HepG2 (cell line): ENCODE measurements around the gene DDAH2. TPM values are rescaled to one million over a fixed set of nuclear protein-coding genes. Genes with fewer than 3 reads are reported as not detected.

Experiments used
- CCAR2 ChIP-seq: fragments of 200-400 bp; formaldehyde crosslinking; optimal IDR thresholded peaks from 2 replicates; pipeline ENCODE3; 2018; ENCODE audit warnings: low read depth, mild to moderate bottlenecking, low read length, moderate library complexity
- CHCHD3 ChIP-seq: sonication (generic); formaldehyde crosslinking; IDR thresholded peaks from 2 replicates; pipeline ENCODE4 v1.8.0; 2022; ENCODE audit warnings: mild to moderate bottlenecking, missing genetic modification reagents, moderate library complexity
- ERF ChIP-seq: IDR thresholded peaks from 2 replicates; pipeline ENCODE4 v1.6.1; 2018; ENCODE audit warnings: missing biosample characterization, missing genetic modification reagents
- HOXD1 ChIP-seq: sonication (generic); formaldehyde crosslinking; IDR thresholded peaks from 2 replicates; pipeline ENCODE4 v1.5.0; 2020; ENCODE audit warnings: missing genetic modification reagents
- KMT2B ChIP-seq: IDR thresholded peaks from 2 replicates; pipeline ENCODE4 v1.6.1; 2016; ENCODE audit warnings: missing genetic modification reagents, missing compliant biosample characterization
- NFATC3 ChIP-seq: sonication (generic); formaldehyde crosslinking; IDR thresholded peaks from 2 replicates; pipeline ENCODE4 v1.5.1; 2020; ENCODE audit warnings: mild to moderate bottlenecking, missing genetic modification reagents
- SIX1 ChIP-seq: sonication (generic); formaldehyde crosslinking; IDR thresholded peaks from 2 replicates; pipeline ENCODE4 v1.4.0; 2020; ENCODE audit warnings: missing genetic modification reagents, borderline replicate concordance
- ZBTB20 ChIP-seq: sonication (generic); formaldehyde crosslinking; IDR thresholded peaks from 2 replicates; pipeline ENCODE4 v1.8.1; 2023; ENCODE audit warnings: missing genetic modification reagents, low read depth, mild to moderate bottlenecking, borderline replicate concordance
- ZNF143 ChIP-seq: sonication (generic); formaldehyde crosslinking; IDR thresholded peaks from 2 replicates; pipeline ENCODE4 v1.4.0; 2020; ENCODE audit warnings: missing genetic modification reagents
- ZNF292 ChIP-seq: sonication (generic); formaldehyde crosslinking; IDR thresholded peaks from 2 replicates; pipeline ENCODE4 v1.8.1; 2022; ENCODE audit warnings: mild to moderate bottlenecking, low read depth, missing genetic modification reagents, borderline replicate concordance
- ZNF33A ChIP-seq: sonication (generic); formaldehyde crosslinking; IDR thresholded peaks from 2 replicates; pipeline ENCODE4 v1.5.1; 2020; ENCODE audit warnings: missing genetic modification reagents, mild to moderate bottlenecking, moderate library complexity, borderline replicate concordance
- ZNF382 ChIP-seq: sonication (generic); formaldehyde crosslinking; IDR thresholded peaks from 2 replicates; pipeline ENCODE4 v1.5.0; 2020; ENCODE audit warnings: missing genetic modification reagents, mild to moderate bottlenecking, borderline replicate concordance
- ZNF460 ChIP-seq: sonication (generic); formaldehyde crosslinking; IDR thresholded peaks from 2 replicates; pipeline ENCODE4 v1.5.1; 2020; ENCODE audit warnings: missing genetic modification reagents, mild to moderate bottlenecking, borderline replicate concordance
- ZNF484 ChIP-seq: sonication (generic); formaldehyde crosslinking; IDR thresholded peaks from 2 replicates; pipeline ENCODE4 v1.5.1; 2020; ENCODE audit warnings: mild to moderate bottlenecking, low read depth, missing genetic modification reagents, borderline replicate concordance
- ZNF7 ChIP-seq: IDR thresholded peaks from 2 replicates; pipeline ENCODE4 v1.6.1; 2016; ENCODE audit warnings: missing biosample characterization, missing genetic modification reagents
- ZNF747 ChIP-seq: sonication (generic); formaldehyde crosslinking; IDR thresholded peaks from 2 replicates; pipeline ENCODE4 v1.8.1; 2023; ENCODE audit warnings: missing genetic modification reagents, mild to moderate bottlenecking, borderline replicate concordance
- ZNF816 ChIP-seq: sonication (generic); formaldehyde crosslinking; IDR thresholded peaks from 2 replicates; pipeline ENCODE4 v1.8.0; 2022; ENCODE audit warnings: missing genetic modification reagents, mild to moderate bottlenecking, borderline replicate concordance
- polyA plus RNA-seq, 8 experiments: library from polyadenylated mRNA; depleted of rRNA in 3 of 8; stranded (reverse) in 7 of 8; unstranded in 1 of 8; fragments of >200 nt; fragmentation: Illumina TruSeq in 4 of 8; extraction: Trizol in 4 of 8; gene quantifications; 2 replicates each; pipeline versions ENCODE4 v1.2.1 to v1.2.3, GENCODE V29; 2011 to 2016; ENCODE audit warnings: low read depth in 4 of 8, missing spikeins in 1 of 8, mixed read lengths in 1 of 8; ENCODE audit not compliant: insufficient read depth in 1 of 8
- total RNA-seq, 5 experiments: library from RNA; depleted of rRNA; stranded (reverse); fragments of >200 nt; fragmentation: Illumina TruSeq; extraction: Trizol; gene quantifications; 2 replicates each; pipeline ENCODE4 v1.2.3, GENCODE V29; 2016; ENCODE audit warnings: low read depth in 1 of 5
- TF ChIP-seq, protein P1 (sequence below): sonication (generic); formaldehyde crosslinking; IDR thresholded peaks from 2 replicates; pipeline ENCODE4 v1.8.0; 2022; ENCODE audit warnings: missing genetic modification reagents, low read depth, mild to moderate bottlenecking, borderline replicate concordance
- TF ChIP-seq, protein P2 (sequence below): sonication (generic); formaldehyde crosslinking; IDR thresholded peaks from 2 replicates; pipeline ENCODE4 v1.4.0; 2020; ENCODE audit warnings: missing genetic modification reagents, borderline replicate concordance
- TF ChIP-seq, protein P3 (sequence below): IDR thresholded peaks from 2 replicates; pipeline ENCODE4 v1.4.0; 2020; ENCODE audit warnings: mild to moderate bottlenecking, missing genetic modification reagents
- TF ChIP-seq, protein P4 (sequence below): sonication (generic); formaldehyde crosslinking; conservative IDR thresholded peaks from 2 replicates; pipeline ENCODE4 v1.4.0; 2020; ENCODE audit warnings: missing genetic modification reagents

The DDAH2 gene
- total and polyA plus RNA-seq, 2 of the 13 experiments (the other 11 are each of a cell fraction or from before 2014, with no cell fraction given): 16.4 to 21.1 TPM

DNA sequence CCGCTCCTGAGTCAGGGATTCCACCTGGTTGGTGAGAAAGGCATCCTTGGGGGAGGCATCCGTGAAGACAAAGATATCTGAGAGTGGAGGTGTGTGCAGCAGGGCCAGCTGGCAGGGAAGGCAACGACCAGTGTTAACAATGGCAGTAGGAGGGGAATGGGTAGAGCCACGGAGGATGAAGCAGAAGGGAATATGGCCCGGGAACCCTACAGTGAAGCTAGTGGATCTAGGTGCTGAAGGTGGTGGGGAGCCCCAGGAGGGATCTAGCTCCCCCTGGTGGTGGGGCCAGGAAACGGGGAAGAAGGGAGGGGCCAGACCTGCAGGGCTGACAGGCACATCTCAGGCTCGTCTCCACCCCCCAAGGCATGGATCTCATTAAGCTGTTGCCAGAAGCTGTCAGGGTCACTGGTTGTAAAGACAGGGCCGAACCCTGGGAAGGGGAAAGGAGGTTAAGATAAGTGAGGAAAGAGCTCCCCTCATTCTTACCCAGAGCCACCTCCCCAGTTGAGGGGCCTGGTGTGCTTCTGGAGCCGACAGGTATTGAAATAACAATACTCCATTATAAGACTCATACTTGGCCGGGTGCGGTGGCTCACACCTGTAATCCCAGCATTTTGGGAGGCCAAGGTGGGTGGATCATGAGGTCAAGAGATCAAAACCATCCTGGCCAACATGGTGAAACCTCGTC is 40.7 kb upstream of the DDAH2 start (continued):
- TF ChIP-seq, protein P1, sequence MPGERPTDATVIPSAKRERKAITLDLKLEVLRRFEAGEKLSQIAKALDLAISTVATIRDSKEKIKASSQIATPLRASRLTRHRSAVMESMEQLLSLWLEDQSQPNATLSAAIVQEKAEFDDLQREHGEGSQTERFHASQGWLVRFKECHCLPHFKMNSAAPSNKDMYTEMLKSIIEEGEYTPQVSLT (CRISPR knock-in tag): no peak
- TF ChIP-seq ERF (peak; percentile 88), ZNF143 (CRISPR knock-in tag) (no peak), CHCHD3 (CRISPR knock-in tag) (no peak), ZNF460 (CRISPR knock-in tag) (no peak), ZNF7 (CRISPR knock-in tag) (no peak), SIX1 (CRISPR knock-in tag) (no peak), CCAR2 (no peak), ZNF816 (CRISPR knock-in tag) (no peak), ZBTB20 (CRISPR knock-in tag) (no peak), ZNF484 (CRISPR knock-in tag) (no peak), ZNF747 (CRISPR knock-in tag) (no peak), NFATC3 (CRISPR knock-in tag) (no peak), KMT2B (0 out of 2 replicates have a peak, but pooled peaks have one; percentile 48), ZNF33A (CRISPR knock-in tag) (no peak), ZNF292 (CRISPR knock-in tag) (no peak), ZNF382 (no peak), HOXD1 (CRISPR knock-in tag) (no peak)
- TF ChIP-seq, protein P2, sequence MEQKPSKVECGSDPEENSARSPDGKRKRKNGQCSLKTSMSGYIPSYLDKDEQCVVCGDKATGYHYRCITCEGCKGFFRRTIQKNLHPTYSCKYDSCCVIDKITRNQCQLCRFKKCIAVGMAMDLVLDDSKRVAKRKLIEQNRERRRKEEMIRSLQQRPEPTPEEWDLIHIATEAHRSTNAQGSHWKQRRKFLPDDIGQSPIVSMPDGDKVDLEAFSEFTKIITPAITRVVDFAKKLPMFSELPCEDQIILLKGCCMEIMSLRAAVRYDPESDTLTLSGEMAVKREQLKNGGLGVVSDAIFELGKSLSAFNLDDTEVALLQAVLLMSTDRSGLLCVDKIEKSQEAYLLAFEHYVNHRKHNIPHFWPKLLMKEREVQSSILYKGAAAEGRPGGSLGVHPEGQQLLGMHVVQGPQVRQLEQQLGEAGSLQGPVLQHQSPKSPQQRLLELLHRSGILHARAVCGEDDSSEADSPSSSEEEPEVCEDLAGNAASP (CRISPR knock-in tag): no peak
- TF ChIP-seq, protein P3, sequence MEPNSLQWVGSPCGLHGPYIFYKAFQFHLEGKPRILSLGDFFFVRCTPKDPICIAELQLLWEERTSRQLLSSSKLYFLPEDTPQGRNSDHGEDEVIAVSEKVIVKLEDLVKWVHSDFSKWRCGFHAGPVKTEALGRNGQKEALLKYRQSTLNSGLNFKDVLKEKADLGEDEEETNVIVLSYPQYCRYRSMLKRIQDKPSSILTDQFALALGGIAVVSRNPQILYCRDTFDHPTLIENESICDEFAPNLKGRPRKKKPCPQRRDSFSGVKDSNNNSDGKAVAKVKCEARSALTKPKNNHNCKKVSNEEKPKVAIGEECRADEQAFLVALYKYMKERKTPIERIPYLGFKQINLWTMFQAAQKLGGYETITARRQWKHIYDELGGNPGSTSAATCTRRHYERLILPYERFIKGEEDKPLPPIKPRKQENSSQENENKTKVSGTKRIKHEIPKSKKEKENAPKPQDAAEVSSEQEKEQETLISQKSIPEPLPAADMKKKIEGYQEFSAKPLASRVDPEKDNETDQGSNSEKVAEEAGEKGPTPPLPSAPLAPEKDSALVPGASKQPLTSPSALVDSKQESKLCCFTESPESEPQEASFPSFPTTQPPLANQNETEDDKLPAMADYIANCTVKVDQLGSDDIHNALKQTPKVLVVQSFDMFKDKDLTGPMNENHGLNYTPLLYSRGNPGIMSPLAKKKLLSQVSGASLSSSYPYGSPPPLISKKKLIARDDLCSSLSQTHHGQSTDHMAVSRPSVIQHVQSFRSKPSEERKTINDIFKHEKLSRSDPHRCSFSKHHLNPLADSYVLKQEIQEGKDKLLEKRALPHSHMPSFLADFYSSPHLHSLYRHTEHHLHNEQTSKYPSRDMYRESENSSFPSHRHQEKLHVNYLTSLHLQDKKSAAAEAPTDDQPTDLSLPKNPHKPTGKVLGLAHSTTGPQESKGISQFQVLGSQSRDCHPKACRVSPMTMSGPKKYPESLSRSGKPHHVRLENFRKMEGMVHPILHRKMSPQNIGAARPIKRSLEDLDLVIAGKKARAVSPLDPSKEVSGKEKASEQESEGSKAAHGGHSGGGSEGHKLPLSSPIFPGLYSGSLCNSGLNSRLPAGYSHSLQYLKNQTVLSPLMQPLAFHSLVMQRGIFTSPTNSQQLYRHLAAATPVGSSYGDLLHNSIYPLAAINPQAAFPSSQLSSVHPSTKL: peak; percentile 61
- TF ChIP-seq, protein P4, sequence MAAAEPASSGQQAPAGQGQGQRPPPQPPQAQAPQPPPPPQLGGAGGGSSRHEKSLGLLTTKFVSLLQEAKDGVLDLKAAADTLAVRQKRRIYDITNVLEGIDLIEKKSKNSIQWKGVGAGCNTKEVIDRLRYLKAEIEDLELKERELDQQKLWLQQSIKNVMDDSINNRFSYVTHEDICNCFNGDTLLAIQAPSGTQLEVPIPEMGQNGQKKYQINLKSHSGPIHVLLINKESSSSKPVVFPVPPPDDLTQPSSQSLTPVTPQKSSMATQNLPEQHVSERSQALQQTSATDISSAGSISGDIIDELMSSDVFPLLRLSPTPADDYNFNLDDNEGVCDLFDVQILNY (CRISPR knock-in tag): 0 out of 2 replicates have a peak, but pooled peaks have one; percentile 6
